SHP77 (cell line): Measurements from ENCODE around the gene GARS1.
"Not testable (repeated sequence)": the region's sequence is repeated elsewhere in the genome, so short reads cannot be mapped to it uniquely, and the experiment has no call there.

Experiments
- DNase-seq, 2 experiments: peaks; one replicate each; lab custom pipeline; 2025; lab: John Stamatoyannopoulos, UW

The GARS1 gene, protein sequence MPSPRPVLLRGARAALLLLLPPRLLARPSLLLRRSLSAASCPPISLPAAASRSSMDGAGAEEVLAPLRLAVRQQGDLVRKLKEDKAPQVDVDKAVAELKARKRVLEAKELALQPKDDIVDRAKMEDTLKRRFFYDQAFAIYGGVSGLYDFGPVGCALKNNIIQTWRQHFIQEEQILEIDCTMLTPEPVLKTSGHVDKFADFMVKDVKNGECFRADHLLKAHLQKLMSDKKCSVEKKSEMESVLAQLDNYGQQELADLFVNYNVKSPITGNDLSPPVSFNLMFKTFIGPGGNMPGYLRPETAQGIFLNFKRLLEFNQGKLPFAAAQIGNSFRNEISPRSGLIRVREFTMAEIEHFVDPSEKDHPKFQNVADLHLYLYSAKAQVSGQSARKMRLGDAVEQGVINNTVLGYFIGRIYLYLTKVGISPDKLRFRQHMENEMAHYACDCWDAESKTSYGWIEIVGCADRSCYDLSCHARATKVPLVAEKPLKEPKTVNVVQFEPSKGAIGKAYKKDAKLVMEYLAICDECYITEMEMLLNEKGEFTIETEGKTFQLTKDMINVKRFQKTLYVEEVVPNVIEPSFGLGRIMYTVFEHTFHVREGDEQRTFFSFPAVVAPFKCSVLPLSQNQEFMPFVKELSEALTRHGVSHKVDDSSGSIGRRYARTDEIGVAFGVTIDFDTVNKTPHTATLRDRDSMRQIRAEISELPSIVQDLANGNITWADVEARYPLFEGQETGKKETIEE

GRCh38 chr7:30594540-30595435 lies at the start of gene GARS1:
TSS of gene GARS1 (plus strand) at chr7:30594878. CDS start at chr7:30594922, 44 bp downstream.
- DNase-seq, result peak; percentile 90 to 95

GRCh38 chr7:30545791-30546555 lies 48.7 kb upstream of the GARS1 start:
- no peak for DNase-seq

DNA sequence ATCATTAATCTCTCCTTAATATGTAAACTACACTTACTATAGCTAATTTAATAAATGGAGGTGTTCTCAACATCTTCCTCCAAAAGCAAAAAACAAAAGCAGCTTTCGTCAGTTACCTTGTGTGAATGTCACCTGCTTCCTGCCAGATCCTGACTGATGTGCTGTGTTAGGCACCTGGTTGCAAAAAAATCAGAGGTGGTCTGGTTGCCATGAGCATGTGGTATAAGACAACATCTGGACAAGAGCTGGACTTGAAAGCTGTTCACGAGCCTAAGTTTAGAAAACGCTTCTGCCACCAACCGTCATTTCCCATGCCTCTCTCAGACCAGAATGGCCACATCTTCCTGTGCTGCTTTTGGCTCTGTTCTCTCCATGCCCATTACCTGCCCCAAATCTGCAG lies 48.1 kb upstream of the GARS1 start:
- DNase-seq, result no peak

DNA sequence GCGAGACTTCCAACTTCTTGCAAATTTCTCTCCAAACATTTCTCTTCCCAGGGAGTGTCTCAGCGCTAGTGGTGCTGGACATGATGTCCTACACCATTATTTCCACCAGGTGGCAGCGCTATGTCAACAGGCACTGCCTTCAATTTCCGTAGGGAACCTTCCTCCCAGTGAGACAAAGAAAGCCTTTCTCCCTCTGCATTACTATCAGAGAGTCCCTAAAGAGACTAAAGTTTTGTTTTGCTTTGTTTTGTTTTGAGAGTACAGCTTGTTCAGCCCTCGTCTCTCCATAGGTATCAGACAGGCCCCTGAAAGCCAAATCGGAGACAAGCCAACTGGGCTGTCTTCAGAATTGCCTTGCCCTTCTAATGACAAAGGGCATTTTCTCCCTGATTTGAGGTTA lies 45.8 kb upstream of the GARS1 start:
- DNase-seq, result peak; percentile 72 to 81

DNA sequence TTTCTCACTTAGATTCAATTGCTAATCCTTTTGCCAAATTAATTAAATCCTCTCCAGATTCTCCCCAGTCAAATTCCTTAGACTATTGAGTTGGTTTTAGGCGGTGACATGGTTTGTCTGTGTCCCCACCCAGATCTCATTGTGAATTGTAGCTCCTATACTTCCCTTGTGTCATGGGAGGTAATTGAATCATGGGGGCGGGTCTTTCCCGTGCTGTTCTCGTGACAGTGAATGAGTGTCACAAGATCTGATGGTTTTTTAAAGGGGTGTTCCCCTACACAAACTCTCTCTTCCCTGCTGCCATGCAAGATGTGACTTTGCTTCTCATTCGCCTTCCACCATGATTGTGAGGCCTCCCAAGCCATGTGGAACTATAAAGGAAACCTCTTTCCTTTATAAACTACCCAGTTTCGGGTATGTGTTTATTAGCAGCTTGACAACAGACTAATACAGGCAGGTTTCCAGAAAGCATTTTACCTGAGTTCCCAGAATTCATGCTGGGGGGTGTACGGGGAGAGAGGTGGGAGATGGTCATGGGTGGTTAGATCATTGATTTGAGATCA lies 44.7 kb upstream of the GARS1 start:
- DNase-seq, result no peak

- DNase-seq, result no peak
Measured at GRCh38 chr7:30552330-30552729, 42.3 kb upstream of the GARS1 start.

GRCh38 chr7:30553141-30553540 lies 41.5 kb upstream of the GARS1 start:
- no peak for DNase-seq

- DNase-seq, result no peak
Measured at GRCh38 chr7:30553546-30553945, 41.1 kb upstream of the GARS1 start.

- DNase-seq, result no peak
Measured at GRCh38 chr7:30555525-30555924, 39.2 kb upstream of the GARS1 start.

DNA sequence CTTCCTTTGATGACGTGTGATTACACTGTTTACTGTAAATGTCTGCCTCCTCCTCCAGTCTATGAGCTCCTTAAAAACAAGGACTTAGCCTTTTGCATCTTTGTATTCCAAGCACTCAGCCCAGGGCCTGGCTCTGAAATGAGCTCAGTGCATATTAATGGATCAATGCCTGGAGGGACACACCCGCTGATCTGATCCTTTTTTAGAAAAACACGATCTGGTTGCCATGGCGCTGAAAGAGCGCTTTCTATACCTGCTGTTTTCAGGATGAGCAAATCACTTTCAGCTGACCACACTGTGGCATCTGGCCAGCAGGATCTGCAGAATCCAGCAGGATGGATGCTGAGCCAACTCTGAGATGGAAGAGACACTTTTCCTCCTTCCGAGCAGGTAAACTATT lies 37.8 kb upstream of the GARS1 start:
- DNase-seq, result peak; percentile 41 to 53

DNA sequence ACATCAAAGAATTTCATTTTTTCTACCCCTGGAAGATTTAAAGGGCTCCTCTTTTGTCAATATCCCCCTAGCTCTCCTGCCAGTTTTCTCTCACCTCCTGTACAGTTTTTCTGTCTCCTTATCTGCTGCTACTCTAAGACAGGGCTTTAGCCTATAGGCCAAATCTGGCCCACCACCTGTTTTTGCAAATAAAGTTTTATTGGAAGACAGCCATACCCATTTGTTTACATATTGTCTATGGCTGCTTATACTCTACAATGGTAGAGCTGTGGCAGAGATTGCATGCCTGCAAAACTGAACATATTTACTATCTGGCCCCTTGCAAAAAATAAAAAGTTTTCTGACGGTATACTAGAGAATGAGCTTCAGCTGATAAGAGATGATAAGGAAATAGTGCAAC lies 37.4 kb upstream of the GARS1 start:
- DNase-seq, result no peak

GRCh38 chr7:30559611-30560010 lies 35.1 kb upstream of the GARS1 start:
- no peak for DNase-seq

- DNase-seq, result no peak
Measured at GRCh38 chr7:30561389-30561788, 33.3 kb upstream of the GARS1 start.

DNA sequence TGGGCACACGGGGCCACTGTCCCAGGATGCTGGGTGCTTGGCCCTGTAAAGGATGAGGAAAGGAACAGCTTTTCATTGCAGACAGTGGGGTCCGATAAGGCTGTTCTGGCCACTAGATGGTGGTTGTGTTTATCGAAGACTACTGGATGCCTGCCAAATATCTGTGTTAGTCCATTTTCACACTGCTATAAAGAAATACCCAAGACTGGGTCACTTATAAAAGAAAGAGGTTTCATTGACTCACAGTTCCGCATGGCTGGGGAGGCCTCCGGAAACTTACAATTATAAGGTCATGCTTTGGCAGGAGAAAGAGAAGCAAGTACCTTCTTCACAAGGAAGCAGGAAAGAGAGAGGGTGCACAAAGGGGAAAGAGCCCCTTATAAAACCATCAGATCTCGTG lies 32.2 kb upstream of the GARS1 start:
- DNase-seq, result peak in 1 of 2 experiments; percentile 38

GRCh38 chr7:30562909-30563308 lies 31.8 kb upstream of the GARS1 start:
- DNase-seq, result no peak

- DNase-seq, result no peak
Measured at GRCh38 chr7:30563326-30563942, 31.2 kb upstream of the GARS1 start.

DNA sequence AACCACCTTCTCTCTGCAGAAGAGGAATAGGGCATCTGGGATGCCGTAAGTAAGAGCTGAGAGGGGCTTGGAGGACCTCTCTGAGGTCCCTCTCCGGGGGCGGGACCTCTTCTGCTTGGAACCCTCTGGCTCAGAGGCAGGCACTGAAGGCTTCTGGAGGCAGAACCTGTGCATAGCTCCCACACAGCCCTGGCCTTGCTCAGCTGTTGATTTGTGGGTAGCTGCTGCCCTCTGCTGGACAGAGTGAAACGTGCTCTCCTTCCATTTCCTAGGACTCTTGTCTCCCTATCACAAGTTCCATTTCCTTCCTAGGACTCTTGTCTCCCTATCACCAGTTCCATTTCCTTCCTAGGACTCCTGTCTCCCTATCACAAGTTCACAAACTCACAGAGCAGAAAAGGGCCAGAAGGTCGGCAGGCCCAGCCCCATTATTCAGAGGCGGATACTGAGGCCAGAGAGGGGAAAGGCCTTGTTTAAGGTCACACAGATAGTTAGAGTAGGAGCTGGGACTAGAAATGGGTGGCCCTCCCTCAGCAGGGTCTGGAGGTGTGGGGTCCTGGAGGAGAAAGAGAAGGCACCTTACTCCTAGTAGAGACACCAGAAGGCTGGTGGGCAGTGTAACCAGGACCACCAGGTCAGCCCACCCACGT lies 30.3 kb upstream of the GARS1 start:
- DNase-seq, result peak; percentile 79 to 89

DNA sequence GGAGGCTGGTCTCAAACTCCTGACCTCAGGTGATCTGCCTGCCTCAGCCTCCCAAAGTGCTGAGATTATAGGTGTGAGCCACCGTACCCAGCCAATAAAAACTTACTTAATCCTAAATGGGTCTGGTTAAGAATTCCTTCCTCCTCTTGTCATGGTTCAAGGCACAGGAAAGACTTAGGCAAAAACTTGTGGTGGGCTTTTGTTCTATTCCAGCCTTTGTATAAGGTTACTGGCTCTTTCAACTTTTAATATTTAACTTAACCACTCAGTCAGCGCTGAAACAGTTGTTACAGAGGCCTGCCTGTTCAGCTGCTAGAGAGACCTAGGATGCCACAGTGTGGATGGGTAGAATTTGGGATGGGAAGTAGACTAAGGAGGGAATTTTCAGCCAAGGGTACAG lies 28.1 kb upstream of the GARS1 start:
- no peak for DNase-seq

GRCh38 chr7:30567081-30567480 lies 27.6 kb upstream of the GARS1 start:
- DNase-seq, result no peak

DNA sequence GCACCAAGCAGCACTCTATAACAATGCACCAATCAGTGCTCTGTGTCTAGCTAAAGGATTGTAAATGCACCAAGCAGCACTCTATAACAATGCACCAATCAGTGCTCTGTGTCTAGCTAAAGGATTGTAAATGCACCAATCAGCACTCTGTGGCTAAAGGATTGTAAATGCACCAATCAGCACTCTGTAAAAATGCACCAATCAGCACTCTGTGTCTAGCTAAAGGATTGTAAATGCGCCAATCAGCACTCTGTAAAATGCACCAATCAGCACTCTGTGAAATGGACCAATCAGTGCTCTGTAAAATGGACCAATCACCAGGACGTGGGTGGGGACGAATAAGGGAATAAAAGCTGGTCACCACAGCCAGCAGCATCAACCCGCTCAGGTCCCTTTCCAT lies 24.4 kb upstream of the GARS1 start:
- not testable (repeated sequence) for DNase-seq
